MM.1S (cell line): ENCODE measurements around the gene ZNF888.

Experiments used
- EZH2phosphoT487 ChIP-seq: fragments of 300-600 bp; sonication (generic); IDR thresholded peaks from 2 replicates; pipeline ENCODE4 v1.6.1; 2018; ENCODE audit warnings: antibody characterized with exemption, low read length
- TF ChIP-seq, protein P1 (sequence below): fragments of 300-600 bp; sonication (generic); IDR thresholded peaks from 2 replicates; pipeline ENCODE4 v1.5.1; 2016; ENCODE audit warnings: antibody characterized with exemption, low read length, mixed read lengths

DNA sequence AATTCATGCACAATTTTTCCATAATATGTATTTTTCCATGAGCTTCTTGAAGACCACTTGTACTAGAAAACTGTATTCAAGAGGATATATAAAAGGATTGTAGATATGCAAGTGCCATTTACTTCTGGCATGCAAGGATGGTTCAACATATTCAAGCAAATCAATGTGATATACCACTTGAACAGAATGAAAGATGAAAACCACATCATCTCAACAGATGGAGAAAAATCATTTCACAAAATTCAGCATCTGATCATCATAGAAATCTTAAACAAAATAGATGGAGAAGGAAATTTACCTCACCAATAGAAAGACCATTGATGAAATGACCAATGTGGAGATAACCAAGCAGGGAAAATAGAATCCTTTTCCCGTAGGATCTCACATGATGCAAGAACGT is 44.5 kb upstream of the ZNF888 start:
- TF ChIP-seq EZH2phosphoT487, result no peak
- TF ChIP-seq, protein P1, sequence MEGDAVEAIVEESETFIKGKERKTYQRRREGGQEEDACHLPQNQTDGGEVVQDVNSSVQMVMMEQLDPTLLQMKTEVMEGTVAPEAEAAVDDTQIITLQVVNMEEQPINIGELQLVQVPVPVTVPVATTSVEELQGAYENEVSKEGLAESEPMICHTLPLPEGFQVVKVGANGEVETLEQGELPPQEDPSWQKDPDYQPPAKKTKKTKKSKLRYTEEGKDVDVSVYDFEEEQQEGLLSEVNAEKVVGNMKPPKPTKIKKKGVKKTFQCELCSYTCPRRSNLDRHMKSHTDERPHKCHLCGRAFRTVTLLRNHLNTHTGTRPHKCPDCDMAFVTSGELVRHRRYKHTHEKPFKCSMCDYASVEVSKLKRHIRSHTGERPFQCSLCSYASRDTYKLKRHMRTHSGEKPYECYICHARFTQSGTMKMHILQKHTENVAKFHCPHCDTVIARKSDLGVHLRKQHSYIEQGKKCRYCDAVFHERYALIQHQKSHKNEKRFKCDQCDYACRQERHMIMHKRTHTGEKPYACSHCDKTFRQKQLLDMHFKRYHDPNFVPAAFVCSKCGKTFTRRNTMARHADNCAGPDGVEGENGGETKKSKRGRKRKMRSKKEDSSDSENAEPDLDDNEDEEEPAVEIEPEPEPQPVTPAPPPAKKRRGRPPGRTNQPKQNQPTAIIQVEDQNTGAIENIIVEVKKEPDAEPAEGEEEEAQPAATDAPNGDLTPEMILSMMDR, result no peak
